Fibroblast of lung (primary cell): ENCODE data around the gene DLGAP1. TPM values are rescaled to one million over a fixed set of nuclear protein-coding genes. Genes with fewer than 3 reads are reported as not detected.

Experiments used
- DNase-seq, 2 donors: peaks; one replicate each; pipeline versions ENCODE4 v3.0.0 to v3.0.0-alpha.2; 2010; ENCODE audit warnings: low read depth in 2 of 2
- H2AFZ ChIP-seq: 2 replicates; pipeline ENCODE4 v1.5.1; 2012; ENCODE audit warnings: low read length, control low read depth, inconsistent platforms
- H3K27ac ChIP-seq: 2 replicates; pipeline ENCODE4 v1.5.1; 2011; ENCODE audit warnings: low read length, control low read depth; ENCODE audit not compliant: insufficient read depth
- H3K27me3 ChIP-seq: 2 replicates; pipeline ENCODE4 v1.5.1; 2011; ENCODE audit warnings: mild to moderate bottlenecking, low read length; ENCODE audit not compliant: control insufficient read depth, insufficient read depth
- H3K36me3 ChIP-seq: 2 replicates; pipeline ENCODE4 v1.5.1; 2011; ENCODE audit warnings: low read length; ENCODE audit not compliant: control insufficient read depth, insufficient read depth
- H3K4me1 ChIP-seq: 2 replicates; pipeline ENCODE4 v1.5.1; 2011; ENCODE audit warnings: low read length; ENCODE audit not compliant: control insufficient read depth, insufficient read depth; ENCODE audit errors: extremely low read depth
- H3K4me2 ChIP-seq: 2 replicates; pipeline ENCODE4 v1.5.1; 2011; ENCODE audit warnings: low read length, control low read depth; ENCODE audit not compliant: insufficient read depth; ENCODE audit errors: extremely low read depth
- H3K4me3 ChIP-seq, 4 experiments: fragments of 200-600 bp in 1 of 4; sonication (generic) in 1 of 4; replicated peaks in 1 of 4; 2 replicates each; pipeline ENCODE4 v1.5.1; 2011 to 2016; ENCODE audit warnings: low read length in 4 of 4, low read depth in 3 of 4, mild to moderate bottlenecking in 3 of 4, control low read depth in 2 of 4, inconsistent platforms in 1 of 4, mixed read lengths in 1 of 4; ENCODE audit not compliant: insufficient read depth in 1 of 4; ENCODE audit errors: control extremely low read depth in 1 of 4
- H3K79me2 ChIP-seq: 2 replicates; pipeline ENCODE4 v1.5.1; 2012; ENCODE audit warnings: mild to moderate bottlenecking, low read length, inconsistent platforms; ENCODE audit not compliant: control insufficient read depth, insufficient read depth
- H3K9ac ChIP-seq: 2 replicates; pipeline ENCODE4 v1.5.1; 2011; ENCODE audit warnings: mild to moderate bottlenecking, low read length, control low read depth; ENCODE audit not compliant: insufficient read depth
- H3K9me3 ChIP-seq: 2 replicates; pipeline ENCODE4 v1.5.1; 2012; ENCODE audit warnings: low read depth, low read length; ENCODE audit not compliant: control insufficient read depth, insufficient read depth
- H4K20me1 ChIP-seq: 2 replicates; pipeline ENCODE4 v1.5.1; 2011; ENCODE audit warnings: low read length; ENCODE audit not compliant: control insufficient read depth, insufficient read depth; ENCODE audit errors: extremely low read depth
- CTCF ChIP-seq, 2 donors: IDR thresholded peaks in 1 of 2; conservative IDR thresholded peaks in 1 of 2; 1 replicate in 1 of 2; 2 replicates in 1 of 2; pipeline ENCODE4 v1.5.1; 2011 to 2012; ENCODE audit warnings: low read length in 2 of 2, control low read depth in 1 of 2, inconsistent platforms in 1 of 2, low read depth in 1 of 2, mild to moderate bottlenecking in 1 of 2
- EZH2 ChIP-seq: IDR thresholded peaks from 2 replicates; pipeline ENCODE4 v1.5.1; 2012; ENCODE audit warnings: low read length, control low read depth, mild to moderate bottlenecking; ENCODE audit errors: missing control alignments
- polyA plus RNA-seq, 2 donors: library from polyadenylated mRNA; depleted of rRNA in 1 of 2; stranded (reverse) in 1 of 2; unstranded in 1 of 2; fragments of >200 nt; gene quantifications; 2 replicates each; pipeline ENCODE4 v1.2.1, GENCODE V29; 2011 to 2012; ENCODE audit warnings: missing spikeins in 1 of 2
- total RNA-seq: library from RNA; depleted of rRNA; stranded (reverse); fragments of >200 nt; gene quantifications from 2 replicates; pipeline ENCODE4 v1.2.1, GENCODE V29; 2014

The DLGAP1 gene
- total and polyA plus RNA-seq, 2 donors (not counting 1 experiment from before 2014, with no cell fraction given) = 0.16 to 0.17 TPM

- Histone ChIP-seq H3K27ac (peak overlapping the region; percentile 97), H3K4me1 (peaks cover 3% of the 10 kb centered on the region), H3K4me2 (peak overlapping the region; percentile 93), H3K9me3 (no peaks in the 10 kb centered on the region), H3K4me3 (peak overlapping the region; percentile 63 to 97 (median 74)), H3K27me3 (no peaks in the 10 kb centered on the region), H3K9ac (peak overlapping the region; percentile 82), H4K20me1 (no peaks in the 10 kb centered on the region), H3K36me3 (no peaks in the 10 kb centered on the region), H2AFZ (no peak overlapping the region), H3K79me2 (peaks cover 30% of the 10 kb centered on the region)
- DNase-seq = peak; percentile 97
- TF ChIP-seq EZH2 (no peak), CTCF (conservative IDR thresholded peaks at IDR 0.05 in 1 of 2, IDR thresholded peaks at IDR 0.05 in 1 of 2; ENCODE audit: low read depth in 1 of 2, low read length in 2 of 2) (peak; percentile 10 to 21)
Measured at GRCh38 chr18:3447895-3448837, 1006.9 kb downstream of the DLGAP1 start.

GRCh38 chr18:3447068-3447894 lies 1007.8 kb downstream of the DLGAP1 start:
- Histone ChIP-seq H3K4me3 (peak overlapping the region; percentile 51 to 97 (median 70)), H3K36me3 (no peaks in the 10 kb centered on the region), H3K4me1 (peaks cover 3% of the 10 kb centered on the region), H3K4me2 (peak overlapping the region; percentile 64), H3K27ac (peak overlapping the region; percentile 97), H3K9me3 (no peaks in the 10 kb centered on the region), H4K20me1 (no peaks in the 10 kb centered on the region), H2AFZ (peak overlapping the region; percentile 23), H3K79me2 (peaks cover 21% of the 10 kb centered on the region), H3K9ac (peak overlapping the region; percentile 82), H3K27me3 (no peaks in the 10 kb centered on the region)
- TF ChIP-seq CTCF (conservative IDR thresholded peaks at IDR 0.05 in 1 of 2, IDR thresholded peaks at IDR 0.05 in 1 of 2; ENCODE audit: low read depth in 1 of 2, low read length in 2 of 2) (no peak), EZH2 (no peak)
- peak; percentile 60 to 79 for DNase-seq
